ENCODE measurements around the gene NKX6-1. TPM values are rescaled to one million over a fixed set of nuclear protein-coding genes. Genes with fewer than 3 reads are reported as not detected.
A peak's percentile ranks its signal among the peaks of the same experiment; 100 is the strongest.

NKX6-1 gene
- total RNA-seq, 1 donor from 2014 or later, result not detected

GRCh38 chr4:84499624-84499982 lies 511 bp upstream of the NKX6-1 start:
- Histone ChIP-seq H3K27me3 (ENCODE audit: low read depth) (peaks cover 100% of the 10 kb centered on the region), H3K9me3 (replicated peaks) (no peaks in the 10 kb centered on the region), H3K27ac (replicated peaks) (no peak overlapping the region), H3K36me3 (no peaks in the 10 kb centered on the region), H3K4me1 (peaks cover 43% of the 10 kb centered on the region), H3K4me3 (peak overlapping the region; percentile 62)
- intact Hi-C loops (cut with micrococcal nuclease), result no loop called here
- TF ChIP-seq CTCF (IDR thresholded peaks at IDR 0.05; ENCODE audit: borderline replicate concordance), result no peak
- no peak for DNase-seq

- DNase-seq, result no peak
- intact Hi-C loops (cut with micrococcal nuclease), result no loop called here
- no peaks in the 10 kb centered on the region for H3K36me3 ChIP-seq
- H3K27ac ChIP-seq (replicated peaks), result no peak overlapping the region
- no peaks in the 10 kb centered on the region for H3K9me3 ChIP-seq (replicated peaks)
- peaks cover 46% of the 10 kb centered on the region for H3K4me1 ChIP-seq
- TF ChIP-seq CTCF (IDR thresholded peaks at IDR 0.05; ENCODE audit: borderline replicate concordance), result no peak
- peak overlapping the region; percentile 62 for H3K4me3 ChIP-seq
- H3K27me3 ChIP-seq (ENCODE audit: low read depth), result peaks cover 100% of the 10 kb centered on the region
Observed at GRCh38 chr4:84498203-84498934, 723 bp downstream of the NKX6-1 start.

GRCh38 chr4:84497504-84498202 lies 1.4 kb downstream of the NKX6-1 start:
- intact Hi-C loops (cut with micrococcal nuclease), result no loop called here
- Histone ChIP-seq H3K4me3 (peak overlapping the region; percentile 62), H3K4me1 (peaks cover 53% of the 10 kb centered on the region), H3K9me3 (replicated peaks) (no peaks in the 10 kb centered on the region), H3K27ac (replicated peaks) (no peak overlapping the region), H3K27me3 (ENCODE audit: low read depth) (peaks cover 100% of the 10 kb centered on the region), H3K36me3 (no peaks in the 10 kb centered on the region)
- no peak for DNase-seq
- TF ChIP-seq CTCF (IDR thresholded peaks at IDR 0.05; ENCODE audit: borderline replicate concordance), result no peak

- Histone ChIP-seq H3K4me3 (peak overlapping the region; percentile 62), H3K9me3 (replicated peaks) (no peaks in the 10 kb centered on the region), H3K36me3 (no peaks in the 10 kb centered on the region), H3K4me1 (peaks cover 54% of the 10 kb centered on the region), H3K27me3 (ENCODE audit: low read depth) (peaks cover 100% of the 10 kb centered on the region), H3K27ac (replicated peaks) (no peak overlapping the region)
- no peak for DNase-seq
- intact Hi-C loops (cut with micrococcal nuclease), result no loop called here
- TF ChIP-seq CTCF (IDR thresholded peaks at IDR 0.05; ENCODE audit: borderline replicate concordance), result no peak
Observed at GRCh38 chr4:84496706-84497503, 2.2 kb downstream of the NKX6-1 start.

GRCh38 chr4:84496331-84496705 lies 2.8 kb downstream of the NKX6-1 start:
- Histone ChIP-seq H3K27me3 (ENCODE audit: low read depth) (peaks cover 100% of the 10 kb centered on the region), H3K4me1 (peaks cover 49% of the 10 kb centered on the region), H3K27ac (replicated peaks) (no peak overlapping the region)

More at GRCh38 chr4:84496331-84496705, 2.8 kb downstream of the NKX6-1 start:
- TF ChIP-seq CTCF (IDR thresholded peaks at IDR 0.05; ENCODE audit: borderline replicate concordance), result no peak
- intact Hi-C loops (cut with micrococcal nuclease), result no loop called here
- H3K9me3 ChIP-seq (replicated peaks), result no peaks in the 10 kb centered on the region
- no peak overlapping the region for H3K4me3 ChIP-seq
- H3K36me3 ChIP-seq, result no peaks in the 10 kb centered on the region
- DNase-seq, result no peak

Measured in left ventricle myocardium inferior (tissue), 1 donor.